OCI-LY1 (cell line): ENCODE results near the gene AMIGO3.
A peak's percentile ranks its signal among the peaks of the same experiment; 100 is the strongest.

Source experiments
- H2AFZ ChIP-seq: fragments of 200-600 bp; sonication (generic), shearing (Covaris generic); 2 replicates; pipeline ENCODE4 v1.6.0; 2014; ENCODE audit warnings: antibody characterized with exemption, mild to moderate bottlenecking, low read length
- H3F3A ChIP-seq: fragments of 200-600 bp; sonication (generic), shearing (Covaris generic); 2 replicates; pipeline ENCODE4 v1.6.0; 2014; ENCODE audit warnings: mild to moderate bottlenecking, antibody characterized with exemption, low read length, moderate library complexity; ENCODE audit not compliant: insufficient read depth
- H3K27ac ChIP-seq: fragments of 200-600 bp; sonication (generic); 2 replicates; pipeline ENCODE4 v1.5.1; 2014; ENCODE audit warnings: low read length, mixed run types, mild to moderate bottlenecking, low read depth; ENCODE audit not compliant: poor library complexity, severe bottlenecking
- H3K27me3 ChIP-seq: fragments of 200-600 bp; sonication (generic); 2 replicates; pipeline ENCODE4 v1.6.0; 2014; ENCODE audit warnings: antibody characterized with exemption, mild to moderate bottlenecking, low read length, moderate library complexity; ENCODE audit not compliant: insufficient read depth
- H3K36me3 ChIP-seq: fragments of 200-600 bp; sonication (generic); 2 replicates; pipeline ENCODE4 v1.6.1; 2014; ENCODE audit warnings: mild to moderate bottlenecking, antibody characterized with exemption, low read length, moderate library complexity, mixed read lengths; ENCODE audit not compliant: insufficient read depth
- H3K4me1 ChIP-seq: fragments of 200-600 bp; sonication (generic); 2 replicates; pipeline ENCODE4 v1.5.1; 2014; ENCODE audit warnings: mild to moderate bottlenecking, low read length, moderate library complexity; ENCODE audit not compliant: insufficient read depth, severe bottlenecking
- H3K4me2 ChIP-seq: fragments of 200-600 bp; sonication (generic), shearing (Covaris generic); 2 replicates; pipeline ENCODE4 v1.6.1; 2014; ENCODE audit warnings: low read length
- H3K4me3 ChIP-seq: fragments of 200-600 bp; sonication (generic); 2 replicates; pipeline ENCODE4 v1.5.1; 2014; ENCODE audit warnings: low read length, low read depth, mild to moderate bottlenecking, mixed read lengths; ENCODE audit not compliant: poor library complexity, severe bottlenecking
- H3K79me2 ChIP-seq: fragments of 200-600 bp; shearing (Covaris generic); 2 replicates; pipeline ENCODE4 v1.6.1; 2016; ENCODE audit warnings: mixed run types, low read length, mixed read lengths; ENCODE audit not compliant: insufficient read depth
- H3K9ac ChIP-seq: fragments of 200-600 bp; sonication (generic), shearing (Covaris generic); 2 replicates; pipeline ENCODE4 v1.6.1; 2014; ENCODE audit warnings: mild to moderate bottlenecking, low read length, mixed read lengths
- H3K9me2 ChIP-seq: fragments of 200-600 bp; sonication (generic), shearing (Covaris generic); 2 replicates; pipeline ENCODE4 v1.6.1; 2014; ENCODE audit warnings: low read depth, mild to moderate bottlenecking, low read length, mixed read lengths
- H3K9me3 ChIP-seq: fragments of 200-600 bp; shearing (Covaris generic); 2 replicates; pipeline ENCODE4 v1.6.1; 2014; ENCODE audit warnings: low read length, mixed read lengths
- H4K20me1 ChIP-seq: fragments of 200-600 bp; sonication (generic), shearing (Covaris generic); 2 replicates; pipeline ENCODE4 v1.6.0; 2016; ENCODE audit warnings: mild to moderate bottlenecking, low read length; ENCODE audit not compliant: insufficient read depth
- CTCF ChIP-seq: fragments of 200-600 bp; sonication (generic), shearing (Covaris generic); IDR thresholded peaks from 2 replicates; pipeline ENCODE4 v1.5.1; 2017; ENCODE audit warnings: mild to moderate bottlenecking, antibody characterized with exemption, low read length, moderate library complexity, mixed read lengths
- EZH2 ChIP-seq: fragments of 200-600 bp; sonication (generic), shearing (Covaris generic); IDR thresholded peaks from 2 replicates; pipeline ENCODE4 v1.8.0; 2017; ENCODE audit warnings: borderline replicate concordance, mixed run types, mild to moderate bottlenecking, antibody characterized with exemption, low read length, moderate library complexity, mixed read lengths

Gene AMIGO3

GRCh38 chr3:49721896-49722781 is 2.7 kb upstream of the AMIGO3 start:
- Histone ChIP-seq H4K20me1 (no peaks in the 10 kb centered on the region), H3F3A (no peaks in the 10 kb centered on the region), H3K79me2 (no peaks in the 10 kb centered on the region), H3K4me3 (peak overlapping the region; percentile 76), H3K27ac (no peak overlapping the region), H3K9me3 (no peaks in the 10 kb centered on the region), H3K9me2 (no peaks in the 10 kb centered on the region), H3K9ac (peak overlapping the region; percentile 84; the same call in 1 of the 2 replicates), H2AFZ (no peak overlapping the region), H3K27me3 (no peaks in the 10 kb centered on the region), H3K4me2 (peak overlapping the region; percentile 85), H3K4me1 (peaks cover 29% of the 10 kb centered on the region), H3K36me3 (peaks cover 47% of the 10 kb centered on the region)
- TF ChIP-seq EZH2 (no peak), CTCF (no peak)

GRCh38 chr3:49721596-49721895 is 2.1 kb upstream of the AMIGO3 start:
- Histone ChIP-seq H3K4me3 (no peak overlapping the region), H3K27ac (no peak overlapping the region), H3K79me2 (no peaks in the 10 kb centered on the region), H3K9ac (no peak overlapping the region), H3K36me3 (peaks cover 44% of the 10 kb centered on the region), H3K27me3 (no peaks in the 10 kb centered on the region), H3K9me3 (no peaks in the 10 kb centered on the region), H3K9me2 (no peaks in the 10 kb centered on the region), H4K20me1 (no peaks in the 10 kb centered on the region), H3F3A (no peaks in the 10 kb centered on the region), H3K4me1 (peaks cover 23% of the 10 kb centered on the region), H3K4me2 (no peak overlapping the region), H2AFZ (no peak overlapping the region)
- no peak for TF ChIP-seq CTCF
- TF ChIP-seq EZH2: no peak

GRCh38 chr3:49720855-49721595 is 1.5 kb upstream of the AMIGO3 start:
- Histone ChIP-seq H3K9me3 (no peaks in the 10 kb centered on the region), H3K9me2 (no peaks in the 10 kb centered on the region), H3K27ac (no peak overlapping the region), H3K36me3 (peaks cover 43% of the 10 kb centered on the region), H3F3A (no peaks in the 10 kb centered on the region), H3K4me3 (no peak overlapping the region), H3K4me2 (no peak overlapping the region), H3K27me3 (no peaks in the 10 kb centered on the region), H3K4me1 (peaks cover 21% of the 10 kb centered on the region), H3K79me2 (no peaks in the 10 kb centered on the region), H2AFZ (no peak overlapping the region), H4K20me1 (no peaks in the 10 kb centered on the region), H3K9ac (no peak overlapping the region)
- TF ChIP-seq EZH2 (no peak), CTCF (no peak)
